K562 (cell line): Measurements from ENCODE around the gene PCBP3. TPM values are rescaled to one million over a fixed set of nuclear protein-coding genes. Genes with fewer than 3 reads are reported as not detected.

Experiments
- ATAC-seq: fragments of 200-7000 bp; cut with Tn5 transposase; 3 replicates; pipeline ENCODE4 v1.9.1; 2020; ENCODE audit warnings: moderate library complexity
- BruUV-seq: library from RNA; stranded (reverse); fragments of 400-500 nt; replicated peaks from 2 replicates; lab custom pipeline; 2021; lab: Mats Ljungman, UMichigan
- CTCF ChIA-PET: fragments of 300-600 bp; formaldehyde crosslinking; extraction: SDS; loops from one replicate; lab custom pipeline; 2021; ENCODE audit warnings: low intra/inter-chr PET ratio; lab: Yijun Ruan, JAX
- POLR2A ChIA-PET: fragments of 300-600, 350-650 bp; sonication (Branson Sonifier 250); formaldehyde crosslinking; extraction: SDS; loops from one replicate; lab custom pipeline; 2021; ENCODE audit warnings: antibody characterized with exemption, inconsistent platforms; lab: Yijun Ruan, JAX
- DNase-seq, 4 experiments: peaks; one replicate each; pipeline versions ENCODE4 v3.0.0 to v3.0.0-alpha.2; 2011 to 2018; ENCODE audit warnings: low spot score in 3 of 4, mixed read lengths in 3 of 4; ENCODE audit errors: extremely low read depth in 1 of 4
- FAIRE-seq: peaks from 2 replicates; lab custom pipeline; 2011; peaks lifted over from hg19 to GRCh38; lab: Jason Lieb, UNC
- H2AFZ ChIP-seq: 2 replicates; pipeline ENCODE4 v1.6.0; 2011; ENCODE audit warnings: low read depth, low read length, control low read depth, inconsistent platforms
- H3K27ac ChIP-seq: fragments of 200-600 bp; 3 replicates; pipeline ENCODE4 v1.8.0; 2011; ENCODE audit warnings: low read depth, mild to moderate bottlenecking, control low read depth, inconsistent platforms, low read length, moderate library complexity, mixed read lengths; ENCODE audit errors: extremely low read depth
- H3K27me3 ChIP-seq, 2 experiments: fragments of 300-600 bp in 1 of 2; 2 replicates in 1 of 2; 3 replicates in 1 of 2; pipeline versions ENCODE4 v1.6.0 to v1.8.0; 2011; ENCODE audit warnings: inconsistent platforms in 2 of 2, low read length in 2 of 2, mild to moderate bottlenecking in 1 of 2, mixed read lengths in 1 of 2, moderate library complexity in 1 of 2; ENCODE audit not compliant: control insufficient read depth in 2 of 2, insufficient read depth in 2 of 2
- H3K36me3 ChIP-seq: fragments of 300-600 bp; 3 replicates; pipeline ENCODE4 v1.8.0; 2011; ENCODE audit warnings: mild to moderate bottlenecking, low read length, inconsistent platforms; ENCODE audit not compliant: control insufficient read depth, insufficient read depth
- H3K4me1 ChIP-seq, 2 experiments: fragments of 200-600 bp in 1 of 2; replicated peaks in 1 of 2; 2 replicates in 1 of 2; 3 replicates in 1 of 2; pipeline versions ENCODE4 v1.5.1 to v1.8.0; 2011; ENCODE audit warnings: inconsistent platforms in 2 of 2, low read length in 2 of 2, mild to moderate bottlenecking in 1 of 2, mixed read lengths in 1 of 2, moderate library complexity in 1 of 2; ENCODE audit not compliant: control insufficient read depth in 2 of 2, insufficient read depth in 2 of 2
- H3K4me2 ChIP-seq: 2 replicates; pipeline ENCODE4 v1.6.1; 2011; ENCODE audit warnings: low read length, control low read depth, inconsistent platforms, mixed read lengths; ENCODE audit not compliant: insufficient read depth
- H3K4me3 ChIP-seq: fragments of 200-600 bp; sonication (generic), shearing (Covaris generic); 2 replicates; pipeline ENCODE4 v1.5.1; 2016; ENCODE audit warnings: control low read depth, inconsistent platforms
- H3K79me2 ChIP-seq: fragments of 200-600 bp; 3 replicates; pipeline ENCODE4 v1.8.0; 2011; ENCODE audit warnings: low read length, inconsistent platforms; ENCODE audit not compliant: control insufficient read depth, insufficient read depth
- H3K9ac ChIP-seq, 2 experiments: 2 replicates each; pipeline versions ENCODE4 v1.6.0 to v1.6.1; 2011; ENCODE audit warnings: low read depth in 2 of 2, low read length in 2 of 2, control low read depth in 1 of 2, inconsistent platforms in 1 of 2, mild to moderate bottlenecking in 1 of 2, mixed read lengths in 1 of 2; ENCODE audit not compliant: insufficient read depth in 1 of 2
- H3K9me1 ChIP-seq: one replicate; pipeline ENCODE4 v1.6.0; 2011; ENCODE audit warnings: inconsistent platforms, mild to moderate bottlenecking, low read length, moderate library complexity; ENCODE audit not compliant: control insufficient read depth, insufficient read depth
- H3K9me3 ChIP-seq: replicated peaks from 2 replicates; pipeline ENCODE4 v1.5.1; 2011; ENCODE audit warnings: low read depth, low read length, inconsistent platforms; ENCODE audit not compliant: control insufficient read depth, insufficient read depth
- H4K20me1 ChIP-seq: replicated peaks from 2 replicates; pipeline ENCODE4 v1.6.1; 2011; ENCODE audit warnings: low read length, inconsistent platforms, mixed read lengths; ENCODE audit not compliant: control insufficient read depth, insufficient read depth
- BCOR ChIP-seq: fragments of 450-650 bp; IDR thresholded peaks from 2 replicates; pipeline ENCODE4 v1.6.1; 2016
- CBFA2T3 ChIP-seq: fragments of 450-650 bp; IDR thresholded peaks from 2 replicates; pipeline ENCODE4 v1.6.1; 2017
- ERF ChIP-seq: fragments of 450-650 bp; formaldehyde crosslinking; IDR thresholded peaks from 2 replicates; pipeline ENCODE4 v1.4.0; 2020; ENCODE audit warnings: mild to moderate bottlenecking, mixed read lengths
- HDAC1 ChIP-seq, 2 experiments: fragments of 450-650 bp; IDR thresholded peaks; 2 replicates each; pipeline ENCODE4 v1.6.1; 2016 to 2017; ENCODE audit warnings: inconsistent platforms in 1 of 2, mild to moderate bottlenecking in 1 of 2, moderate library complexity in 1 of 2
- HDGF ChIP-seq: fragments of 450-650 bp; IDR thresholded peaks from 2 replicates; pipeline ENCODE4 v1.6.1; 2016
- MAFF ChIP-seq: IDR thresholded peaks from 2 replicates; pipeline ENCODE4 v1.6.1; 2012; ENCODE audit warnings: low read length, improper control_type of control experiment
- PYGO2 ChIP-seq: fragments of 450-650 bp; IDR thresholded peaks from 2 replicates; pipeline ENCODE4 v1.6.1; 2016; ENCODE audit warnings: mild to moderate bottlenecking, missing genetic modification characterization, moderate library complexity, missing compliant biosample characterization
- SMARCA5 ChIP-seq: fragments of 450-650 bp; IDR thresholded peaks from 2 replicates; pipeline ENCODE4 v1.6.1; 2016
- TAF7 ChIP-seq: fragments of 450-650 bp; IDR thresholded peaks from 2 replicates; pipeline ENCODE4 v1.6.1; 2016; ENCODE audit warnings: missing genetic modification characterization, missing compliant biosample characterization
- WHSC1 ChIP-seq: IDR thresholded peaks from one replicate; pipeline ENCODE4 v1.6.1; 2012; ENCODE audit warnings: low read length, control low read depth, inconsistent platforms
- ZFP30 ChIP-seq: fragments of 250-450 bp; sonication (Bioruptor Pico); IDR thresholded peaks from 2 replicates; pipeline ENCODE4 v1.8.0; 2022; ENCODE audit warnings: moderate library complexity, mild to moderate bottlenecking, inconsistent platforms, borderline replicate concordance
- ZNF384 ChIP-seq: IDR thresholded peaks from 2 replicates; pipeline ENCODE4 v1.6.1; 2012; ENCODE audit warnings: low read depth, low read length, improper control_type of control experiment
- ZNF79 ChIP-seq: fragments of 250-450 bp; sonication (Bioruptor Pico); IDR thresholded peaks from 2 replicates; pipeline ENCODE4 v1.4.0; 2020; ENCODE audit warnings: low read depth, mild to moderate bottlenecking, moderate library complexity
- ZNF830 ChIP-seq: fragments of 250-450 bp; sonication (Bioruptor Pico); IDR thresholded peaks from 2 replicates; pipeline ENCODE4 v1.5.0; 2021; ENCODE audit warnings: mild to moderate bottlenecking
- ZSCAN29 ChIP-seq: fragments of 450-650 bp; IDR thresholded peaks from 2 replicates; pipeline ENCODE4 v1.6.1; 2017
- WGBS: fragments of 100-300 bp; shearing (Covaris generic); methylation state at CpG from one replicate; pipeline ENCODE4 v1.1.6; 2016; ENCODE audit warnings: low coverage, mixed read lengths; ENCODE audit not compliant: insufficient coverage; ENCODE audit errors: missing lambda C conversion rate; 5-methylcytosine and 5-hydroxymethylcytosine counted together
- in situ Hi-C: fragments of 300-500 bp; cut with MboI; formaldehyde crosslinking; loops from 4 replicates; pipeline ENCODE4 v1.15.0; 2018; ENCODE audit warnings: inconsistent platforms, mixed read lengths
- intact Hi-C: fragments of 100-400 bp; cut with micrococcal nuclease; formaldehyde crosslinking; loops from 2 replicates; pipeline ENCODE4 v1.14.2; 2022
- polyA plus RNA-seq, 8 experiments: library from polyadenylated mRNA; depleted of rRNA in 4 of 8; stranded (reverse) in 5 of 8; unstranded in 3 of 8; fragments of >200 nt; fragmentation: Nextera tagmentation in 2 of 8; fragmentation: Illumina TruSeq in 1 of 8; extraction: Ambion mirVana in 2 of 8; extraction: Trizol in 1 of 8; gene quantifications; 2 replicates each; pipeline versions ENCODE4 v1.2.1 to v1.2.3, GENCODE V29; 2011 to 2014; ENCODE audit warnings: inconsistent platforms in 1 of 8, missing spikeins in 1 of 8
- total RNA-seq, 7 experiments: library from RNA; depleted of rRNA in 6 of 7; stranded (reverse); fragments of >200 nt in 6 of 7; fragmentation: Illumina TruSeq in 2 of 7; extraction: Trizol in 2 of 7; gene quantifications; 2 replicates each; pipeline versions ENCODE4 v1.2.1 to v1.2.3, GENCODE V29; 2011 to 2021; ENCODE audit warnings: low replicate concordance in 1 of 7
- TF ChIP-seq, protein P1 (sequence below): fragments of 250-450 bp; sonication (Bioruptor Pico); IDR thresholded peaks from 2 replicates; pipeline ENCODE4 v1.4.0; 2020; ENCODE audit warnings: mild to moderate bottlenecking, moderate library complexity
- TF ChIP-seq, protein P2 (sequence below): fragments of 450-650 bp; IDR thresholded peaks from 2 replicates; pipeline ENCODE4 v1.6.1; 2018; ENCODE audit not compliant: partially characterized antibody

The PCBP3 gene
- total and polyA plus RNA-seq, 9 of the 15 experiments (the other 6 are each of a cell fraction or from before 2014, with no cell fraction given): 0.18 TPM; not detected in 8

GRCh38 chr21:45827302-45827692 lies 183.8 kb downstream of the PCBP3 start:
- H3K9me1 ChIP-seq: no peaks in the 10 kb centered on the region
- intact Hi-C loops: no loop called here

More at GRCh38 chr21:45827302-45827692, 183.8 kb downstream of the PCBP3 start:
- WGBS: 0% methylated on average over 9 of the region's 9 CpGs
- ATAC-seq (no peak), FAIRE-seq (peak; percentile 42), DNase-seq (no peak)
- in situ Hi-C loops: loop anchor here (10.0 to 25.0 kb wide), 3 partner anchors 522 to 865 kb away; no protein-coding TSS in a partner anchor
- H4K20me1 ChIP-seq: peaks cover 15% of the 10 kb centered on the region
- peaks cover 61 to 76% of the 10 kb centered on the region in 2 experiments for H3K27me3 ChIP-seq
- H3K4me2 ChIP-seq: no peak overlapping the region
- no peak overlapping the region for H2AFZ ChIP-seq
- H3K36me3 ChIP-seq: no peaks in the 10 kb centered on the region
- no peaks in the 10 kb centered on the region for H3K79me2 ChIP-seq
- no peaks in the 10 kb centered on the region for H3K9me3 ChIP-seq
- ChIA-PET POLR2A (interaction anchor here (0.7 kb wide), 1 partner anchor 289 kb away, joined by 3 read pairs; no protein-coding TSS in a partner anchor), CTCF (interaction anchor here (0.7 kb wide), 1 partner anchor 834 kb away, joined by 3 read pairs; no protein-coding TSS in a partner anchor)
- no peak overlapping the region for H3K27ac ChIP-seq
- no peak overlapping the region for H3K9ac ChIP-seq
- H3K4me3 ChIP-seq: no peak overlapping the region
- no peak for TF ChIP-seq ZNF830
- no peak for TF ChIP-seq MAFF
- TF ChIP-seq BCOR: no peak
- no peak for TF ChIP-seq ZNF79 (CRISPR knock-in tag)
- TF ChIP-seq ERF (CRISPR knock-in tag): no peak
- TF ChIP-seq CBFA2T3: no peak
- no peak for TF ChIP-seq ZNF384
- TF ChIP-seq TAF7 (tag): no peak
- no peak for TF ChIP-seq SMARCA5
- TF ChIP-seq HDGF: no peak
- TF ChIP-seq PYGO2: no peak
- TF ChIP-seq, protein P1, sequence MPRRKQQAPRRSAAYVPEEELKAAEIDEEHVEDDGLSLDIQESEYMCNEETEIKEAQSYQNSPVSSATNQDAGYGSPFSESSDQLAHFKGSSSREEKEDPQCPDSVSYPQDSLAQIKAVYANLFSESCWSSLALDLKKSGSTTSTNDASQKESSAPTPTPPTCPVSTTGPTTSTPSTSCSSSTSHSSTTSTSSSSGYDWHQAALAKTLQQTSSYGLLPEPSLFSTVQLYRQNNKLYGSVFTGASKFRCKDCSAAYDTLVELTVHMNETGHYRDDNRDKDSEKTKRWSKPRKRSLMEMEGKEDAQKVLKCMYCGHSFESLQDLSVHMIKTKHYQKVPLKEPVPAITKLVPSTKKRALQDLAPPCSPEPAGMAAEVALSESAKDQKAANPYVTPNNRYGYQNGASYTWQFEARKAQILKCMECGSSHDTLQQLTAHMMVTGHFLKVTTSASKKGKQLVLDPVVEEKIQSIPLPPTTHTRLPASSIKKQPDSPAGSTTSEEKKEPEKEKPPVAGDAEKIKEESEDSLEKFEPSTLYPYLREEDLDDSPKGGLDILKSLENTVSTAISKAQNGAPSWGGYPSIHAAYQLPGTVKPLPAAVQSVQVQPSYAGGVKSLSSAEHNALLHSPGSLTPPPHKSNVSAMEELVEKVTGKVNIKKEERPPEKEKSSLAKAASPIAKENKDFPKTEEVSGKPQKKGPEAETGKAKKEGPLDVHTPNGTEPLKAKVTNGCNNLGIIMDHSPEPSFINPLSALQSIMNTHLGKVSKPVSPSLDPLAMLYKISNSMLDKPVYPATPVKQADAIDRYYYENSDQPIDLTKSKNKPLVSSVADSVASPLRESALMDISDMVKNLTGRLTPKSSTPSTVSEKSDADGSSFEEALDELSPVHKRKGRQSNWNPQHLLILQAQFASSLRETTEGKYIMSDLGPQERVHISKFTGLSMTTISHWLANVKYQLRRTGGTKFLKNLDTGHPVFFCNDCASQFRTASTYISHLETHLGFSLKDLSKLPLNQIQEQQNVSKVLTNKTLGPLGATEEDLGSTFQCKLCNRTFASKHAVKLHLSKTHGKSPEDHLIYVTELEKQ (CRISPR knock-in tag): no peak
- no peak for TF ChIP-seq HDAC1 (IDR thresholded peaks at IDR 0.05)
- TF ChIP-seq ZSCAN29: no peak
- no peak for TF ChIP-seq WHSC1
- TF ChIP-seq, protein P2, sequence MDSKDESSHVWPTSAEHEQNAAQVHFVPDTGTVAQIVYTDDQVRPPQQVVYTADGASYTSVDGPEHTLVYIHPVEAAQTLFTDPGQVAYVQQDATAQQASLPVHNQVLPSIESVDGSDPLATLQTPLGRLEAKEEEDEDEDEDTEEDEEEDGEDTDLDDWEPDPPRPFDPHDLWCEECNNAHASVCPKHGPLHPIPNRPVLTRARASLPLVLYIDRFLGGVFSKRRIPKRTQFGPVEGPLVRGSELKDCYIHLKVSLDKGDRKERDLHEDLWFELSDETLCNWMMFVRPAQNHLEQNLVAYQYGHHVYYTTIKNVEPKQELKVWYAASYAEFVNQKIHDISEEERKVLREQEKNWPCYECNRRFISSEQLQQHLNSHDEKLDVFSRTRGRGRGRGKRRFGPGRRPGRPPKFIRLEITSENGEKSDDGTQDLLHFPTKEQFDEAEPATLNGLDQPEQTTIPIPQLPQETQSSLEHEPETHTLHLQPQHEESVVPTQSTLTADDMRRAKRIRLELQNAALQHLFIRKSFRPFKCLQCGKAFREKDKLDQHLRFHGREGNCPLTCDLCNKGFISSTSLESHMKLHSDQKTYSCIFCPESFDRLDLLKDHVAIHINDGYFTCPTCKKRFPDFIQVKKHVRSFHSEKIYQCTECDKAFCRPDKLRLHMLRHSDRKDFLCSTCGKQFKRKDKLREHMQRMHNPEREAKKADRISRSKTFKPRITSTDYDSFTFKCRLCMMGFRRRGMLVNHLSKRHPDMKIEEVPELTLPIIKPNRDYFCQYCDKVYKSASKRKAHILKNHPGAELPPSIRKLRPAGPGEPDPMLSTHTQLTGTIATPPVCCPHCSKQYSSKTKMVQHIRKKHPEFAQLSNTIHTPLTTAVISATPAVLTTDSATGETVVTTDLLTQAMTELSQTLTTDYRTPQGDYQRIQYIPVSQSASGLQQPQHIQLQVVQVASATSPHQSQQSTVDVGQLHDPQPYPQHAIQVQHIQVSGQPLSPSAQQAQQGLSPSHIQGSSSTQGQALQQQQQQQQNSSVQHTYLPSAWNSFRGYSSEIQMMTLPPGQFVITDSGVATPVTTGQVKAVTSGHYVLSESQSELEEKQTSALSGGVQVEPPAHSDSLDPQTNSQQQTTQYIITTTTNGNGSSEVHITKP: no peak
- no peak for TF ChIP-seq ZFP30 (CRISPR knock-in tag)
- no TSS peak for BruUV-seq
- peaks cover 0 to 4% of the 10 kb centered on the region in 2 experiments; a peak in 2 of 5 replicates for H3K4me1 ChIP-seq
